Trophoblast cell (in vitro differentiated cells and primary cell): ENCODE measurements around the gene EFNA2.
"Not testable (repeated sequence)": the region's sequence is repeated elsewhere in the genome, so short reads cannot be mapped to it uniquely, and the experiment has no call there.

ENCODE experiments used
- DNase-seq, 2 donors: peaks; one replicate each; pipeline ENCODE4 v3.0.0-alpha.2; 2016
- H2AFZ ChIP-seq: 2 replicates; pipeline ENCODE4 v1.6.1; 2013; ENCODE audit warnings: low read length, moderate library complexity, mild to moderate bottlenecking; ENCODE audit not compliant: insufficient read depth, poor library complexity
- H2AK5ac ChIP-seq: 2 replicates; pipeline ENCODE4 v1.6.1; 2013; ENCODE audit warnings: mild to moderate bottlenecking, low read length
- H2BK120ac ChIP-seq: 2 replicates; pipeline ENCODE4 v1.6.1; 2013; ENCODE audit warnings: low read length, mild to moderate bottlenecking, moderate library complexity; ENCODE audit not compliant: insufficient read depth, poor library complexity
- H2BK12ac ChIP-seq: 2 replicates; pipeline ENCODE4 v1.6.1; 2013; ENCODE audit warnings: mild to moderate bottlenecking, low read length, moderate library complexity
- H2BK5ac ChIP-seq: 2 replicates; pipeline ENCODE4 v1.6.1; 2013; ENCODE audit warnings: low read length, low read depth, moderate library complexity, mild to moderate bottlenecking; ENCODE audit not compliant: poor library complexity
- H3K14ac ChIP-seq: 2 replicates; pipeline ENCODE4 v1.6.1; 2013; ENCODE audit warnings: mild to moderate bottlenecking, low read length
- H3K18ac ChIP-seq: 2 replicates; pipeline ENCODE4 v1.6.1; 2013; ENCODE audit warnings: mild to moderate bottlenecking, low read length
- H3K23ac ChIP-seq: 2 replicates; pipeline ENCODE4 v1.6.1; 2013; ENCODE audit warnings: low read length
- H3K27ac ChIP-seq: 2 replicates; pipeline ENCODE4 v1.5.1; 2013; ENCODE audit warnings: low read depth, mild to moderate bottlenecking, inconsistent platforms, low read length, moderate library complexity
- H3K27me3 ChIP-seq: 2 replicates; pipeline ENCODE4 v1.6.1; 2013; ENCODE audit warnings: inconsistent platforms, mild to moderate bottlenecking, low read length, moderate library complexity; ENCODE audit not compliant: insufficient read depth
- H3K36me3 ChIP-seq, 2 experiments: 1 replicate in 1 of 2; 2 replicates in 1 of 2; pipeline ENCODE4 v1.6.1; 2013; ENCODE audit warnings: low read length in 2 of 2, mild to moderate bottlenecking in 2 of 2, moderate library complexity in 1 of 2; ENCODE audit not compliant: insufficient read depth in 2 of 2, control insufficient read depth in 1 of 2
- H3K4ac ChIP-seq: 2 replicates; pipeline ENCODE4 v1.6.1; 2013; ENCODE audit warnings: low read depth, mild to moderate bottlenecking, low read length, moderate library complexity
- H3K4me1 ChIP-seq, 2 experiments: 1 replicate in 1 of 2; 2 replicates in 1 of 2; pipeline ENCODE4 v1.6.1; 2013; ENCODE audit warnings: low read length in 2 of 2, mild to moderate bottlenecking in 2 of 2, moderate library complexity in 1 of 2; ENCODE audit not compliant: insufficient read depth in 2 of 2, control insufficient read depth in 1 of 2
- H3K4me2 ChIP-seq: 2 replicates; pipeline ENCODE4 v1.6.1; 2013; ENCODE audit warnings: inconsistent platforms, mild to moderate bottlenecking, low read length, moderate library complexity
- H3K4me3 ChIP-seq: 2 replicates; pipeline ENCODE4 v1.5.1; 2013; ENCODE audit warnings: mild to moderate bottlenecking, low read depth, low read length, inconsistent platforms
- H3K79me1 ChIP-seq: one replicate; pipeline ENCODE4 v1.6.1; 2013; ENCODE audit warnings: low read length
- H3K79me2 ChIP-seq: 2 replicates; pipeline ENCODE4 v1.6.1; 2013; ENCODE audit warnings: low read length, mild to moderate bottlenecking; ENCODE audit not compliant: control insufficient read depth, insufficient read depth, poor library complexity
- H3K9ac ChIP-seq: 2 replicates; pipeline ENCODE4 v1.6.1; 2013; ENCODE audit warnings: mild to moderate bottlenecking, low read length
- H3K9me3 ChIP-seq: 2 replicates; pipeline ENCODE4 v1.6.1; 2013; ENCODE audit warnings: low read depth, mild to moderate bottlenecking, control low read depth, inconsistent platforms, low read length; ENCODE audit not compliant: insufficient read depth
- H4K12ac ChIP-seq: 2 replicates; pipeline ENCODE4 v1.6.1; 2013; ENCODE audit warnings: low read depth, mild to moderate bottlenecking, low read length, moderate library complexity
- H4K8ac ChIP-seq: 2 replicates; pipeline ENCODE4 v1.6.1; 2013; ENCODE audit warnings: low read depth, mild to moderate bottlenecking, low read length, moderate library complexity
- H4K91ac ChIP-seq: one replicate; pipeline ENCODE4 v1.6.1; 2013; ENCODE audit warnings: low read depth, mild to moderate bottlenecking, low read length, moderate library complexity
- WGBS: extraction: QIAGEN DNeasy Blood & Tissue Kit; methylation state at CpG from one replicate; pipeline ENCODE4 v1.1.7; 2013; ENCODE audit warnings: missing lambda C conversion rate; ENCODE audit not compliant: insufficient read length, insufficient coverage; ENCODE audit errors: extremely low coverage; 5-methylcytosine and 5-hydroxymethylcytosine counted together

The EFNA2 gene

GRCh38 chr19:1245494-1246264, 40.0 kb upstream of the EFNA2 start:
- Histone ChIP-seq H3K79me1 (peaks cover 26% of the 10 kb centered on the region), H3K23ac (no peak overlapping the region), H4K91ac (no peak overlapping the region), H2BK120ac (no peak overlapping the region), H3K18ac (no peak overlapping the region), H3K9ac (no peak overlapping the region), H3K27ac (no peak overlapping the region), H2BK5ac (no peak overlapping the region), H3K4me1 (peaks cover 11 to 18% of the 10 kb centered on the region in 2 experiments), H3K9me3 (no peaks in the 10 kb centered on the region), H3K4me2 (no peak overlapping the region), H3K27me3 (no peaks in the 10 kb centered on the region), H4K12ac (no peak overlapping the region), H3K4ac (no peak overlapping the region), H4K8ac (no peak overlapping the region), H3K36me3 (peaks cover 18 to 20% of the 10 kb centered on the region in 2 experiments), H3K14ac (no peak overlapping the region), H3K4me3 (no peak overlapping the region), H2AK5ac (peak overlapping the region; percentile 28), H3K79me2 (peaks cover 22% of the 10 kb centered on the region), H2AFZ (no peak overlapping the region), H2BK12ac (no peak overlapping the region)
- WGBS = no CpG with 5 or more reads among the region's 26 CpGs
- no peak for DNase-seq

GRCh38 chr19:1246265-1247087, 39.2 kb upstream of the EFNA2 start:
- H3K27ac ChIP-seq, H4K91ac ChIP-seq, H3K4me3 ChIP-seq, H2BK12ac ChIP-seq, H3K23ac ChIP-seq, H2BK120ac ChIP-seq, H4K12ac ChIP-seq, H3K4me2 ChIP-seq, H3K9ac ChIP-seq, H2BK5ac ChIP-seq, H2AK5ac ChIP-seq, DNase-seq, H3K27me3 ChIP-seq, H4K8ac ChIP-seq, H3K18ac ChIP-seq, H3K4ac ChIP-seq, H3K14ac ChIP-seq, H2AFZ ChIP-seq, H3K9me3 ChIP-seq: not testable (repeated sequence)
- no CpG with 5 or more reads among the region's 27 CpGs for WGBS
- peaks cover 23 to 27% of the 10 kb centered on the region in 2 experiments for H3K36me3 ChIP-seq
- peaks cover 28% of the 10 kb centered on the region for H3K79me2 ChIP-seq
- peaks cover 34% of the 10 kb centered on the region for H3K79me1 ChIP-seq
- H3K4me1 ChIP-seq = peaks cover 8 to 15% of the 10 kb centered on the region in 2 experiments

GRCh38 chr19:1247748-1248138, 37.9 kb upstream of the EFNA2 start:
- Histone ChIP-seq H3K4ac (peak overlapping the region; percentile 20), H3K27ac (peak overlapping the region; percentile 69), H3K23ac (no peak overlapping the region), H4K12ac (no peak overlapping the region), H3K9ac (no peak overlapping the region), H3K4me1 (peaks cover 12 to 13% of the 10 kb centered on the region in 2 experiments), H2AFZ (peak overlapping the region; percentile 74), H3K36me3 (peaks cover 34 to 38% of the 10 kb centered on the region in 2 experiments), H3K4me3 (peak overlapping the region; percentile 37), H2BK120ac (peak overlapping the region; percentile 82), H3K14ac (peak overlapping the region; percentile 86), H3K79me1 (peaks cover 42% of the 10 kb centered on the region), H3K18ac (peak overlapping the region; percentile 97), H2BK12ac (peak overlapping the region; percentile 46), H4K91ac (peak overlapping the region; percentile 90), H3K9me3 (no peaks in the 10 kb centered on the region), H3K27me3 (no peaks in the 10 kb centered on the region), H2BK5ac (peak overlapping the region; percentile 94), H3K4me2 (peak overlapping the region; percentile 80), H3K79me2 (peaks cover 33% of the 10 kb centered on the region), H2AK5ac (peak overlapping the region; percentile 49), H4K8ac (peak overlapping the region; percentile 89)
- DNase-seq = no peak
- WGBS = no CpG with 5 or more reads among the region's 8 CpGs

GRCh38 chr19:1248139-1248785, 37.4 kb upstream of the EFNA2 start, which contains the start of gene MIDN:
Gene MIDN, plus strand, starts transcription at chr19:1248583. Its CDS starts 1,714 bp downstream, at chr19:1250297.
- Histone ChIP-seq H3K4me3 (peak within 1 kb of the TSS; percentile 81), H3K27me3 (no peaks in the 10 kb centered on the region), H2AK5ac (peak within 1 kb of the TSS; percentile 82), H3K9me3 (no peaks in the 10 kb centered on the region), H3K14ac (peak within 1 kb of the TSS; percentile 95), H3K18ac (peak within 1 kb of the TSS; percentile 97), H2BK5ac (peak within 1 kb of the TSS; percentile 96), H3K4me2 (peak within 1 kb of the TSS; percentile 80), H4K12ac (peak within 1 kb of the TSS; percentile 78), H3K23ac (no peak within 1 kb of the TSS), H3K79me2 (peaks cover 35% of the 10 kb centered on the region), H4K8ac (peak within 1 kb of the TSS; percentile 92), H3K36me3 (peaks cover 40 to 43% of the 10 kb centered on the region in 2 experiments), H2BK12ac (peak within 1 kb of the TSS; percentile 52), H2BK120ac (peak within 1 kb of the TSS; percentile 94), H3K27ac (peak within 1 kb of the TSS; percentile 98), H3K79me1 (peaks cover 43% of the 10 kb centered on the region), H3K9ac (peak within 1 kb of the TSS; percentile 86), H3K4ac (peak within 1 kb of the TSS; percentile 80), H4K91ac (peak within 1 kb of the TSS; percentile 94), H3K4me1 (peaks cover 15 to 16% of the 10 kb centered on the region in 2 experiments), H2AFZ (peak within 1 kb of the TSS; percentile 74)
- no CpG with 5 or more reads among the region's 60 CpGs for WGBS
- peak; percentile 83 to 93 for DNase-seq
